SJSA1 (cell line): ENCODE measurements around the gene DCTD. TPM values are rescaled to one million over a fixed set of nuclear protein-coding genes. Genes with fewer than 3 reads are reported as not detected.

Experiments used
- DNase-seq, 2 experiments: peaks; one replicate each; pipeline ENCODE4 v3.0.0-alpha.2; 2015 to 2020; ENCODE audit warnings: low spot score in 2 of 2, low read depth in 1 of 2
- H3K27ac ChIP-seq: fragments of 250-450 bp; sonication (Bioruptor Pico); 2 replicates; pipeline ENCODE4 v1.5.1; 2020; ENCODE audit warnings: mild to moderate bottlenecking, moderate library complexity
- H3K27me3 ChIP-seq: fragments of 250-450 bp; sonication (Bioruptor Pico); replicated peaks from 2 replicates; pipeline ENCODE4 v1.5.1; 2020; ENCODE audit warnings: mild to moderate bottlenecking, moderate library complexity
- H3K36me3 ChIP-seq: fragments of 250-450 bp; sonication (Bioruptor Pico); 2 replicates; pipeline ENCODE4 v1.5.1; 2020; ENCODE audit warnings: mild to moderate bottlenecking
- H3K4me1 ChIP-seq: fragments of 250-450 bp; sonication (Bioruptor Pico); replicated peaks from 2 replicates; pipeline ENCODE4 v1.6.1; 2021; ENCODE audit warnings: mild to moderate bottlenecking
- H3K4me3 ChIP-seq: fragments of 250-450 bp; sonication (Bioruptor Pico); 2 replicates; pipeline ENCODE4 v1.5.1; 2020; ENCODE audit warnings: mild to moderate bottlenecking
- H3K9me3 ChIP-seq: fragments of 250-450 bp; sonication (Bioruptor Pico); replicated peaks from 2 replicates; pipeline ENCODE4 v1.5.1; 2020; ENCODE audit warnings: mild to moderate bottlenecking
- total RNA-seq: library from RNA; depleted of rRNA; stranded (reverse); fragments of >200 nt; shearing (Covaris generic); gene quantifications from 2 replicates; pipeline ENCODE4 v1.2.3, GENCODE V29; 2014

The DCTD gene
- total RNA-seq, 1 experiment from 2014 or later, result 99.7 TPM

DNA sequence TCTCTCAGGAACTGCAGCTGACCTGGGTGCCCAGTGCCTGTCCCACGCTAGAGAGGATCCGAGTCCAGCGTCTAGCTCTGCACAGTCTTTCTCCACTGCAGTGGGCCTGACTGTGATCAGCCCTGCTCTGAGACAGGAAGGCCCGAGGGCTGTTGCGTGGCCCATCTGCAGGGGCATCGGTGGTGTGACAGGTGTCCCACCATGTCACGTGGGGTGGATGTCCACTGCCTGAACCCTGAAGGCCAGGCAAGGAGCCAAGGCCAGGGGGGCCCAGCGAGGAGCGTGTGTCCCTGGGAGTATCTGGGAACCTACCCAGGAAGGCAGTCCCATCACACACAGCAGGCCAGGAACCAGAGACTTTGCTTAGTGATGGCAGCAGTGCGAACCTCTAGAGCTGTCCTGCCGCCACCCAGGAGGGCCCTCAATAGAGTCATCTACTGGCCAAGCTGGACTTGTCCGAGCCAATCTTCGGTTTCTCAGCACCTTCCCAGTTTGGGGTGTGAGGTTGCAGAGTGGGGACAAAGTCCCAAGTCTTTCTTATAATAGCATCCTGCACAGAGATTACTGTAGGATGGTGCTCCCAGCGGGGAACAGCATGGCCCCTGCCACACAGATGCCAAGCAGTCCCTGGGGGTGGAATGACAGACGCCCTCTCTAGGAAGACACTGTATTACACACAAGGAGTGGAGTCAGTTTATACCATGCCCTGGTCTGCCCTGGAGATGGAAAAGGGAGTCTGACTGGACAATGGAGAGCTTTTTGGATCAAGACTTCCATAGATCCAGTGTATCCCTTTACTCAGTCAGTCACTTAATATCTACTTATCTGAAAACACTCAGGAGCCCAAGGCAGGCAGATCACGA, 38.3 kb downstream of the DCTD start:
- Histone ChIP-seq H3K27me3 (no peaks in the 10 kb centered on the region), H3K9me3 (no peaks in the 10 kb centered on the region), H3K4me1 (no peaks in the 10 kb centered on the region), H3K27ac (no peak overlapping the region), H3K36me3 (peaks cover 15% of the 10 kb centered on the region), H3K4me3 (no peak overlapping the region)
- DNase-seq, result no peak

DNA sequence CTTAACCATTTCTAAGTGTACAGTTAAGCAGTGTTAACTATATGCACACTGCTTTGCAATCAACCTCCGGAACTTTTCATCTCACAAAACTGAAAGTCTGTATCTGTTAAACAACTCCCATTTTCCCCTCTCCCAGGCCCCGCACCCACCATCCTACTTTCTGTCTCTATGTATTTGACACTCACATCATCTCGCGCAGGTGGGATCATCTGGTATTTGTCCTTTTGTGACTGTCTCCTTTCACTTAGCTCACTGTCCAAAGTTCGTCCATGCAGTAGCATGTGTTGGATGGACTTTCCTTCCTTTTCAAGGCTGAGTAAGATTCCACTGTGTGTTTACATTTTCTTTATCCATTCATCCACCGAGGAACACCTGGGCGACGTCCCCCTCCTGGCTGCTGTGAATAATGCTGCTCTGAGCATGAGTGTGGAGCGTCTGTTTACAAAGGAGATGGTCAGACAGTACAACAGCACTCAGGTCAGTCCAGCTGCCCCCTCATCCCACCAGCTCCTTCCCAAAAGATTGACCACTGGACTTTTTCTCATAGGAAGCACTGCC, 39.8 kb downstream of the DCTD start:
- Histone ChIP-seq H3K4me3 (no peak overlapping the region), H3K4me1 (no peaks in the 10 kb centered on the region), H3K27ac (no peak overlapping the region), H3K27me3 (no peaks in the 10 kb centered on the region), H3K9me3 (no peaks in the 10 kb centered on the region), H3K36me3 (peaks cover 6% of the 10 kb centered on the region; the same call in 1 of the 2 replicates)
- DNase-seq, result no peak

DNA sequence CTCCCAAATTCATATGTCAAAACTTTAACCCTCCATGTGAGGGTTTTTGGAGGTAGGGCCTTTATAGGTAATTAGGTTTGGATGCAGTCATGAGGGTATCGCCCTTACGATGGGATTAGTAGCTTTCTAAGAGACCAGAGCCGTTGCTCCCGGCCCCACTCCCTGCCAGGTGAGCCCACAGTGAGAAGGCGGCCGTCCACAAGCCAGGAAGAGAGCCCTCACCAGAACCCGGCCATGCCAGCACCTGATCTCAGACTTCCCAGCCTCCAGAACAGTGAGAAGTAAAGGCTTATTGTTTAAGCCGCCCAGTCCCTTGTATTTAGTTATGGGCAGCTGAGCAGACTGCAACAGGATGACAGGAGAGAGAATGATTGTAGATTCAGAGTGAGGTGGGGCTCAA, 40.8 kb downstream of the DCTD start:
- no peak for DNase-seq
- Histone ChIP-seq H3K9me3 (no peaks in the 10 kb centered on the region), H3K27me3 (no peaks in the 10 kb centered on the region), H3K4me3 (no peak overlapping the region), H3K4me1 (no peaks in the 10 kb centered on the region), H3K36me3 (no peaks in the 10 kb centered on the region), H3K27ac (no peak overlapping the region)

DNA sequence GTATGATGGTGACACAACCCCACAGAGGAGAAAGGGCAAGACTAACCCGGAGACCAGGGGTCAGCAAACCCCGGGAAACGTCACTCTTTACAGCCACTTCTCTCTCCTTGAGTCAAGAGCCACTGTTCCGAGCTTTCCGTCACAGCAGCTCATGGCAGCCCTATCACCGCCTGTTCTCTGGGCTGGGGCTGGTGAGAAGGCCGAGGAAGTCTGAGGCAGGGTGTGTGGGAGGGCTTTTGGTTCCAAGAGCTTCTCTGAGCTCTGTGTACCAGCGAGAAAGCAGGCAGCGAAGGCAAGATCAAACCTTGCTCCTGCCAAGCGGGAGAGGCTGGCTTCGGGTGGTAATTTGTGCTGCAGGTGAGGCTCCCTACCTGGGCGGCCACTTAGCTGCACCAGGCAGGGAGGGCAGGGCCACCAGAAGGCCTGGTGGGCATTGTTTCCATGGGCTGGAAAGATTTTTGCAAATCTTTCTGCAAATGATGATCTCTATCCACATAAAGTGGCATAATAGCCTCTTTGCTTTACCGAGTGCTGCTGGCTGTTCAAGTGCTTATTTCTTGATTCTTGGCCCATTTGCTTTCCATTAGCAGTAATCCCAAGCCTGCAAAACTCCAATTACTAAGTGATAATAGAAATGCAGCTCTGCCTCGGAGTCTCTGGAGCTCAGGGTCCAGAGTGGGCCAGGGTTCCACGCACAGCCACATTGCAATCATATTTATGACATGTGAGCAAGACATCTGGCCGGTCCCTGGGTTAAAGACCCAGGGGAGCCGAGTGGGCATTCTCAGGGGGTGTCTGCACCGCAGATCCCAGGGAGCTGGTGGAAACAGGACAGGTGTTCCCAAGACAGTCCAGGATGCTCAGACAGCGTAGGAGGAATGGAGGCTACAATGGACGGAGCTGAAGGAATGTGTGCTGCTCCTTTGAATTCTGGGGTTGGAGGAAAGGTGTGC, 41.5 kb downstream of the DCTD start:
- Histone ChIP-seq H3K9me3 (no peaks in the 10 kb centered on the region), H3K4me3 (no peak overlapping the region), H3K4me1 (no peaks in the 10 kb centered on the region), H3K27ac (no peak overlapping the region), H3K27me3 (no peaks in the 10 kb centered on the region), H3K36me3 (no peaks in the 10 kb centered on the region)
- DNase-seq, result no peak

DNA sequence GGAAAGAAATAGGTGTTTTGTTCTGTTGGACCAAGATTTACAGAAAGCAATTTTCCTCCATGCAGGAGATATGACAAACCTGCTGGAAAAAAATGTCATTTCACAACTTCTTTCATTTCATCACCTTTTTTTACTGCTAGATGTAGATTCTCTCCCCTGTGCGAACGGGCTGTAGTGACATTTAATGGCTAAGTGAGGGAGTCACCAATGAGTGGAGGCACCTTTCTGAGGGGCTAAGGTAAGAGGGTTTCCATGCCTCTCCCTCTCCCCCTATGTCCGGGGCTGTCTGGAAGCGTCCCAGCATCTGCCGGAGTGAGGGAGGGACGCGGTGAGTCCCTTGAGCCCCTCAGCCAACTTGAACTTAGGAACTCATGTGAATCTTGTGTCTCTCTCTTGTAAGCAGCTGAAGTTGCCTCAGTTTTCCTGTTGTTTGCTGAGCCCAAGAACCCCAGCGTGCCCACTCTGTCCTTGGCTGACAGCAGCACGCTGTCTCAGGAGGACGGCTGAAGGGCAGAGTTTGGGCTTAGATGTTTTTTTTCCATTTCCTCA, 42.3 kb downstream of the DCTD start:
- DNase-seq, result no peak
- Histone ChIP-seq H3K36me3 (no peaks in the 10 kb centered on the region), H3K27me3 (no peaks in the 10 kb centered on the region), H3K4me1 (no peaks in the 10 kb centered on the region), H3K9me3 (no peaks in the 10 kb centered on the region), H3K27ac (no peak overlapping the region), H3K4me3 (no peak overlapping the region)

DNA sequence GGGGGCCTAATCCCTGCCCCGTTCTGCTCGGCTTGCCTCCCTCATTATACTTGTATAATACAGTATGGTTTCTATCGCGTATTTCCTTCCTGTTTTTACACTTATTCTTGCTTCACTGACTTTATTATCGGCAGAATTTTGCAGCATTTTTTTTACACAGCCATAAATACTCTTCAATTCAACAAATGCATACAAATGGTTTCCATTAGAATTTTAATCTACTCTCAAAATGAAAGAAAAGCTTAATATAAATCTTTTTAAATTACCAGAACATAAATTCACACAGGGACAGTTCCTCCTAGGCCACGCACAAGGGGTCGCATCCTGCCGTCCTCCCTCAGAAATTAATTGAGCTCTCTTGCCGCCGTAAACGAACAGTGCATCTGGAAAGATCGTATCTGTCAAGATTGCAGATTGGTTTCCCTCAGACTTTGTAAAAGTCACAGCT, 42.9 kb downstream of the DCTD start:
- no peaks in the 10 kb centered on the region for H3K36me3 ChIP-seq
- no peak overlapping the region for H3K27ac ChIP-seq
- no peaks in the 10 kb centered on the region for H3K27me3 ChIP-seq
- H3K4me3 ChIP-seq, result no peak overlapping the region
- DNase-seq, result no peak
- H3K4me1 ChIP-seq, result no peaks in the 10 kb centered on the region
- H3K9me3 ChIP-seq, result no peaks in the 10 kb centered on the region

DNA sequence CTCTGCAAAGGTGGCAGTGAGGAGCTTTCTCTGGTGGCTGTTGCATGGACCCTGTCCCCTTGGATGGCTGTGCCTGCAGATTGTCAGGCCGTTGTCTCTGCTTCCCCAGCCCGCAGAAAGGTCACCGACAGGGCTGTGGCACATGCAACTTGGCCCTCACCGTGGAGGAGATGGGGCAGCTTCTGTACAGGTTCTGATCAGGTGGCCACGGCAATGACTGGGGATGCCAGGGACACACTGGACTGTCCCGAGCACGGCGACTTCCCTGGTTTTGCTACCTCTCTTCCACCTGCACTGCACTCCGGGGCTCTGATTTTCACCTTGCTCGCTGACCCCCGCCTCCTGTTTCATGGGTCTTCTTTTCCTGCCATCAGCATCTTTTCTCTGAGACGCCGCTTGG, 43.5 kb downstream of the DCTD start:
- H3K4me1 ChIP-seq, result no peaks in the 10 kb centered on the region
- no peaks in the 10 kb centered on the region for H3K9me3 ChIP-seq
- no peak overlapping the region for H3K4me3 ChIP-seq
- H3K36me3 ChIP-seq, result no peaks in the 10 kb centered on the region
- no peak overlapping the region for H3K27ac ChIP-seq
- H3K27me3 ChIP-seq, result no peaks in the 10 kb centered on the region
- no peak for DNase-seq

DNA sequence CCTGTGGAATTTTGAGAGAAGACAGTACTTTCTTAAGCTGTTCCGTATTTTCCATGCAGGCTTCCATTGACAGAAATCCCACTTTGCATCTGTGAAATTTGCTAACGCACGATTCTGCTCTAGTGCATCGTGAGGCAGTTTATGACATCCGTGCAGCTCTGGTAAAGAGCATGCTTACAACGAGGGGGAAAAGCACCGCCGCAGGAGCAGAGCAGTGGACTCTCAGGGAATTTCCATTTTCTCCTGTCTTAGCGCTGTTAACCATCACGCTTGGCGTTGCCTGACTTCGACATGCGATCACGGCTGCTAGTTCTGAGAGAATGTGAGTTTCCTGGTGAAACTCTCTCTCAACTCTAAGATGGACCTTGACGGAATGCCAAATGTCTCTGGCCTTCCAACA, 43.9 kb downstream of the DCTD start:
- no peaks in the 10 kb centered on the region for H3K27me3 ChIP-seq
- H3K4me3 ChIP-seq, result no peak overlapping the region
- H3K36me3 ChIP-seq, result no peaks in the 10 kb centered on the region
- H3K4me1 ChIP-seq, result no peaks in the 10 kb centered on the region
- DNase-seq, result no peak
- H3K27ac ChIP-seq, result no peak overlapping the region
- H3K9me3 ChIP-seq, result no peaks in the 10 kb centered on the region

DNA sequence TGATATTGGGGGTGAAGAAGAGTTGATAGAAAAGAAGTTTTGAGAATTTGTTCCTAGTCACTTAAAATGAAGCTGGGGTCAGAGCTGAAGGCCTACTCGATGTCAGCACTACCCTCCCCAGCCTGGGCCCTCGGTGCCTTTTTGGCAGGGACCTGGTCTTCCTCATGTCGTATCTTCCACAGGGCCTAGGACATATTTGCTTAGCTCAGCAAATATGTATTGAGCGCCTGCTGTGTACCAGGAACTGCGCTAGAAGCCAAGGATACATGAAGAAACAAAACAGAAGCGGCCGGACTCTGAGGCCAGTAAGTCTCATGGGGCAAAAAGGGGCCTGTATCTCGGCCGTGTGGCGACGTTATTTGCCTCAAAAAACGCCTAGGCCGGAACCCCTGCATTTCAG, 44.3 kb downstream of the DCTD start:
- DNase-seq, result no peak

DNA sequence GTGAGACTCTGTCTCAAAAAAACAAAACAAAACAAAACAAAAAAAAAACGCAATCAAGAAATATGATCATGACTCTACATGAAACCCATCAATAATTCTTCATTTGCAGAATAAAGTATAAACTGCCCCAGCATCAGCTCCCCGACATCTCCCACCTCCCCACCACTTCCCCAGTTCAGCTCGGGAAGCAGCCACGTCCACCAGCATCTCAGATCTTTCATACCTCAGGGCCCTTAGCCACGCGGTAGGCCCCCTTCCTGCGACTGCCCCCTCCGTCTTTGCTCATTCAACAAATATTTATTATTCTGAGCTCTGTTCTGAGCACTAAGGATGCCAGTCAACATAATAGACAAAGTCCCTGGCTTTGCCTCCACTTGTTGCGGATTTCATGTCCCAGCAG, 45.6 kb downstream of the DCTD start:
- no peaks in the 10 kb centered on the region for H3K36me3 ChIP-seq
- H3K27me3 ChIP-seq, result no peaks in the 10 kb centered on the region

More for the DNA sequence above, 44.3 kb downstream of the DCTD start:
- Histone ChIP-seq H3K4me1 (no peaks in the 10 kb centered on the region), H3K27ac (no peak overlapping the region), H3K4me3 (no peak overlapping the region), H3K27me3 (no peaks in the 10 kb centered on the region), H3K36me3 (no peaks in the 10 kb centered on the region), H3K9me3 (no peaks in the 10 kb centered on the region)

DNA sequence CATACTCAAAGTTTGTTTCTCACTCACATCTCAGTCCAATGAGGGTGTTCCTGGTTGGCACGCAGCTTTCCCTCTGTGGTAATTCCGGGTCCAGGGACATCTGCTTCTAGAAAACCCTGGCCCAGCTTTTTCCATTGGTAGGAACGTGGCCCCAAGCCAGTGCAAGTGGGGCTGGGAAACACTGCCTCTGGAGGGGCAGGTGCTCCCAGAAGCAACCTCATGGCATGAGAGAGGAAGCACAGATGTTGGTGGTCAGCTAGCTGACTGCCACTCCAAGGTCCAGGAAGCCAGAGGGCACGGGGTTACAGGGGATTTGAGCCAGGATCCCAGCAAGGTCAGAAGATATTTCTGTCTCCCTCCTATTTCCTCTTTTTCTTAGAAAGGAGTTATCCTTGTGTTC, 47.5 kb downstream of the DCTD start:
- H3K4me1 ChIP-seq, result no peaks in the 10 kb centered on the region
- H3K4me3 ChIP-seq, result no peak overlapping the region
- no peak for DNase-seq
- H3K9me3 ChIP-seq, result no peaks in the 10 kb centered on the region
- peaks cover 4% of the 10 kb centered on the region; the same call in 1 of the 2 replicates for H3K27me3 ChIP-seq
- no peak overlapping the region for H3K27ac ChIP-seq
- H3K36me3 ChIP-seq, result no peaks in the 10 kb centered on the region

More for the DNA sequence above, 45.6 kb downstream of the DCTD start:
- Histone ChIP-seq H3K9me3 (no peaks in the 10 kb centered on the region), H3K4me1 (no peaks in the 10 kb centered on the region), H3K27ac (no peak overlapping the region), H3K4me3 (no peak overlapping the region)
- DNase-seq, result no peak

DNA sequence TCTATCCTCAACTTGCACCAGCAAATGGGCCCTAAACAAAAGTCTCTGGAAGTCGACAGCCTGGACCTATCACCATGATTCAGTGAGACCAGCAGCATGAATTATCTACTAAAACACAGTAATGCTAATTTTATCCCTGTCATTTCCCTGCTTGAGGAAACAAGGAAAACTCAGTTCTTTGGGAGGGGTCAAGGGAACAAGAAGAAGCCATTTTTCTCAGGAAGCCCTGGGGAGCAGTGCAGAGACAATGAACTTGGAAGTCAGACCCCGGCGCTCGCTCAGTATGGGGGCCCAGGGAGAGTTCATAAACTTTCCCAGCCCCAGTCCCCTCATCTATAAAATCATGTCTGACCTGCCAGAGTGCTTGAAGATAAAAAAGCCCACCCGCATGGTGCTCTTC, 50.4 kb downstream of the DCTD start:
- no peak for DNase-seq
- Histone ChIP-seq H3K4me1 (no peaks in the 10 kb centered on the region), H3K27ac (no peak overlapping the region), H3K27me3 (peaks cover 4% of the 10 kb centered on the region; the same call in 1 of the 2 replicates), H3K36me3 (no peaks in the 10 kb centered on the region), H3K4me3 (no peak overlapping the region), H3K9me3 (no peaks in the 10 kb centered on the region)

DNA sequence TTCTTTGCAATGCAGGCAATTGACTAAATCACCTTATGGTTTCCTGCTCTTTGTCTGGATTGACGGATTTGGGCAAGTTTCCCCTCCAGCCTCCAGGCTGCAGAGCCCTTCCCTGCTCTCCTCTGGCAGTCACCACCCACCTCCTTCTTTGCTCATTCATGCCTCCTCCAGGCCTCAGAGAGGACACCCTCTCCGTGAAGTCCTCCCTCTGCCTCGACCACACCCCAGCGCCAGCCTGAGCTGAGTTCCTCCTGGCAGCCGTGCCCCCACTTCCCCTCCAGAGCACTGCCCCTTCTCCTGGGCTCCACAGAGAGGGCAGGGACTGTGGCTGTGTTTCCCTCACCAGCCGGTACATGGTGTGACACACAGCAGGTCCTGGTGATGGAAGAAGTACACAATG, 53.7 kb downstream of the DCTD start:
- H3K36me3 ChIP-seq, result no peaks in the 10 kb centered on the region
- DNase-seq, result no peak
- no peaks in the 10 kb centered on the region for H3K4me1 ChIP-seq
- no peak overlapping the region for H3K27ac ChIP-seq
- H3K27me3 ChIP-seq, result peaks cover 4% of the 10 kb centered on the region; the same call in 1 of the 2 replicates
- no peaks in the 10 kb centered on the region for H3K9me3 ChIP-seq
- H3K4me3 ChIP-seq, result no peak overlapping the region
